ENCODE data around the gene ZFC3H1.
"Not testable (repeated sequence)": the region's sequence is repeated elsewhere in the genome, so short reads cannot be mapped to it uniquely, and the experiment has no call there.

ZFC3H1 gene

GRCh38 chr12:71626098-71626497, 37.5 kb downstream of the ZFC3H1 start:
- peak; percentile 69 for DNase-seq

- DNase-seq, result no peak
These were observed 38.2 kb downstream of the ZFC3H1 start for GRCh38 chr12:71625476-71625875.

- no peak for DNase-seq
These were observed 41.7 kb downstream of the ZFC3H1 start for GRCh38 chr12:71621938-71622337.

GRCh38 chr12:71610031-71610795, 53.4 kb downstream of the ZFC3H1 start:
- peak; percentile 9 for DNase-seq

DNA sequence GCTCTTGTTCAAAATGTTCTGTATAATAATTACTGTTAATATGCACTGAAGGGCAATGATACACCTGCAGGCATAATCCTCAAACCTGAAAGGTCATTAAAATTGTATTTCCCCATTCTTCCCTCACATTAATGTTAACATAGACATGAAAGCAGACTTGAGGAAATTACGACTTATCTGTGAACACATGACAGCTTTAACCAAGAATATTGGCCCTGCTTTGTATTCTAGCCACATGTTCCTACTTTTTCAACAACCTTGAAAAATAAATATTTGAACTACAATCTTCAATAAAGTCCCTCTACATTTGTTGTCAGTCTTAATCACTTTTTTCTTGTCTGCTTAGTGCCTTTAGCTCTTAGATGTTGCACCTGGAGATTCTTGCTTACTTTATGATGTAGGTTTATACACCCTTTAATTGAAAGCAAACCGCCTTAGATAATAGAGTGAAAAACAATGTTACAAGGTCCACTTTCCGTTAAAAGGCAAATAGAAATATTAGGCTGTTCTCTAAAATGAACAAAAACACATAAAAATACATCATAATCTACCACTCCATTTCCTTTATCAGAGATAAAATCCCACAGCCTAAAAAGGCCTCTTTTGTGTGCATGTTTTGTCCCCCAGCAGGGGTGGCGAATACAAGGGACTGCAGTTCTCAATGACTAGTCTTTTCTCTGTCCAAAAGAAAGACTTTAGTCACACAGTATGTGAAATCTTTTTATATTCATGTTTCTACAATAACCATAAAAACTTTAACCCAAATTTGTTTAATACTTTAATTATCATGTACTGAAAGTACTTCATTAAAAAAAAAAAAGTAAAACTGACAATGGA, 55.9 kb downstream of the ZFC3H1 start:
- no peak for DNase-seq

DNA sequence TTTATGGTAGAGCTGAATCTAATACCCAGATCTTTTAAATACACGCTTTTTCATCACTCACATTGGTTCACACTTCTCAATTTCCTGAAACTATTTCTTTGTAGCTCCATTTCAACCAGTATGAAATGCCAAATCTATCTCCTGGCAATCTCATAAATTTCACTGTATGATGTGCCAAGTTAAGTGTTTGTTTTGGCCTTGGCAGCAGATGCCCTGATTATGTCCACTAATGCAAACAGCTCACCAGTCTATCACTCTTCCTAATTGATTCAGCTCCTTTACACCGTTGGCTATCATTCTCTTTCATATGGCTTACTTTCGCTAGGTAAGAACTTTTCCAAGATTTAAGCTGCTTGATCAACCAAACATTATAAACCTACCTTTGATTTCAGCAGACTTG, 58.6 kb downstream of the ZFC3H1 start:
- DNase-seq, result no peak

- DNase-seq, result no peak
These were observed 60.7 kb downstream of the ZFC3H1 start for GRCh38 chr12:71602761-71603577.

- DNase-seq, result no peak
These were observed 62.1 kb downstream of the ZFC3H1 start for GRCh38 chr12:71601546-71601945.

DNA sequence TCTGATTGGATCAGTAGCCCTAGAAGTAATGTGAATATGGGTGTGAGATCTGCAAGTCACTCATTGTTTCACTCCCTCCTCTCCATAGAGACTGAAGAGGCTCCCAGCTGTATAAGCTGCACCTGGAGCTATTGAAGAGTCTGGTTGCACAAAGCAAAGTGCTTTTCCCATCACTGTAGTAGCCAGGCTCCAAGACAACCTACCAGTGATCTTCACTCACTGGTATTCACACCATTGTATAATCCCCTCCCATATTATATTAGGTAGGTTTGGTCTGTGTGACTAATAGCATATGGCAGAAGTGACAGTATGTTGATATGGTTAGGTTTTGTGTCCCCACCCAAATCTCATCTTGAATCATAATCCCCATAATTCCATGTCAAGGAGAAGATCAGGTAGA, 64.4 kb downstream of the ZFC3H1 start:
- no peak for DNase-seq

- no peak for DNase-seq
These were observed 69.3 kb downstream of the ZFC3H1 start for GRCh38 chr12:71594214-71594948.

DNA sequence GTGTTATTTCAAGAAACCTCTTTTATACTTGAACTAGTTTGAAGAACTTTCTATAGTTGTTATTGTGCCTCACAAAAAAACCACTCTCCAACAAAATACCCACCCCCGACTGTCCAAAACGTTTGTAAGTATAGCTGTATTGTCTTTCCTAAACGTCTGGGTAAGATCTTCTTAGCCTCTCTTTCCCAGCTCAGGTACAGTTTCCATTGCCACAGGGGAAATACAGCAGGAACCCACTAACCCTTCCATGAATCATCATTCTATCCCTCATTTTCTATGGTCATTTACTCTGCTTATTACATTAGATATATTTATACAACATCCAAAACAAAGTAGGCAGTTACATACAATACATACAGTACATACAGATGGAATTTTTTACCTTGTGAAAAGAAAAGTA, 70.8 kb downstream of the ZFC3H1 start:
- no peak for DNase-seq

DNA sequence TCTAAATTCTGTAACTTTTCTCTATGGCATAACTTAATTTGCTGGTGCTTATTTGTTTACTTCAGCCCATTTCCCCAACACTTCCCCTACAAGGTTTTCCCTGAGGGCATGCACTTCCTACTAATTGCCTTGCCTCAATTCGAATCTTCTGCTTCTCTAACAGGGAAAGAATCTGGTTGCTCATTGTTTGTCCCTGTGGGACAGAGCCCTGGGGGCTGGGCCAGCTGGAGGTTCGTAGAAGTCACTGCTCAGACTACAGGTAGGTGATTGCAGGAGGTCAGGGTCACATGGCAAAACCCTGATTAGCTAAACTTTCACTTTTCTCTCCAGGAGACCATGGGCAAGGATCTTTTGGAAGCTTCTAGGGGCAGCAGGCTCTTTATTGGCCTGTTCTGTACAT, 72.0 kb downstream of the ZFC3H1 start:
- DNase-seq, result no peak

- no peak for DNase-seq
These were observed 74.2 kb downstream of the ZFC3H1 start for GRCh38 chr12:71589478-71589881.

DNA sequence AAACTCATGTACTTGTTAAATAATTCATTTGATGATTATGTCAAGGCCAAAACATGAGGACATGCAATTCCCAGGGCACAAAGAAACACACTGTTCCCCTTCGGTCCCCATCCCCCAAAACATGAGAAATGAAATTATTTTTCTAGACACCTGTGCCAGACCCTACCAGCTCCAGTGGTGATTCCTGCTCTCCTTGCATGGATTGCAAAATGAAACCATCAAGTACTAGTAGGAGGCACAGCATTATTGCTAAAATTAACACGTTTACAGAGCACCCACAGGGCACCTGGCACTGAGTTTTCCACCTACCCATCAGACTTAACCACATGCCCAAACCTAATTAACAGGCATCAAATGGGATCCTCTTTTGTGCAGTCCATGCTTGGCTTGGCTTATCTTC, 76.6 kb downstream of the ZFC3H1 start:
- no peak for DNase-seq

DNA sequence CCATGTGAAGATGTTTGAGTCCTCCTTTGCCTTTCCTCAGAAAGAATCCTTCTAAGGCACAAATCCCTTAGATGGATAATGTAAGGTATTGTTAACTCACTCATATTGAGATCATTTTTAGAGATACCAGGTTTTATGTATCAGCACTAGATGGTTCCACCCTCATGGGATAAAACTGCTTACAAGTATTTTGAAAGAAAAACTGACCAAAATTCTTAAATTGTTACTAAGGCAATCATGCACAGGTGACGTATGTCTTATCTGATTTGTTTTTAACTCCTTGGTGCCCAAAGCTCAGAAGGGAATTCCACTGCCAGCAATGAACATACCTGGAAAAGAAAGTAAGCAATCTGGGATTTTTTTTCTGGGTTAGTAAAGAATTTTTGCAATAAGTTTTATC, 78.4 kb downstream of the ZFC3H1 start:
- DNase-seq, result no peak

DNA sequence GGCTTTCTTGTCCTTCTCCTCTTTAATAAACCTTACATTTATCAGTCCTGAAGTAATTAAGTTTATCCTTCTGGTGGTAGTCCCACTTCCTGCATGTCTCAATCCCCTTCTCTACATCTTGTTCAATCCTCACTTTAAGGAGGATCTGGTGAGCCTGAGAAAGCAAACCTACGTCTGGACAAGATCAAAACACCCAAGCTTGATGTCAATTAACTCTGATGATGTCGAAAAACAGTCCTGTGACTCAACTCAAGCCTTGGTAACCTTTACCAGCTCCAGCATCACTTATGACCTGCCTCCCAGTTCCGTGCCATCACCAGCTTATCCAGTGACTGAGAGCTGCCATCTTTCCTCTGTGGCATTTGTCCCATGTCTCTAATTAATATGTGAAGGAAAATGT, 79.3 kb downstream of the ZFC3H1 start:
- no peak for DNase-seq

DNA sequence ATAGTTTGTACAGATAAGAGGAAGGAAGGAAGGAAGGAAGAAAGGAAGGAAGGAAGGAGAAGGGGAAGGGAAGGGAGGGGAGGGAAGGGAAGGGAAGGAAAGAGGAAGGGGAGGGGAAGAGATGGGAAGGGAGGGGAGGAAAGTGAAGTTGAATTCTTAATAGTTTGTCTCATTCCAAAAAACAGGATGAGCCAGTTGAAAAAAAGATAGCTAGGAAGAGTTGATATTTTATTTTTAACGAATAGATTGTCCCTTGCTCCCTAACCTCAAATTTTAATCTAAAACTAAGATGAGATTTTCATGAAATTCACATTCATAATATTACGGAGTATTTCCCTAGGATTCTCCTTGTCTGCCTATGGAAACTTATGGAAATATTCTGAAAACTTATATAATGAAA, 80.7 kb downstream of the ZFC3H1 start:
- no peak for DNase-seq

DNA sequence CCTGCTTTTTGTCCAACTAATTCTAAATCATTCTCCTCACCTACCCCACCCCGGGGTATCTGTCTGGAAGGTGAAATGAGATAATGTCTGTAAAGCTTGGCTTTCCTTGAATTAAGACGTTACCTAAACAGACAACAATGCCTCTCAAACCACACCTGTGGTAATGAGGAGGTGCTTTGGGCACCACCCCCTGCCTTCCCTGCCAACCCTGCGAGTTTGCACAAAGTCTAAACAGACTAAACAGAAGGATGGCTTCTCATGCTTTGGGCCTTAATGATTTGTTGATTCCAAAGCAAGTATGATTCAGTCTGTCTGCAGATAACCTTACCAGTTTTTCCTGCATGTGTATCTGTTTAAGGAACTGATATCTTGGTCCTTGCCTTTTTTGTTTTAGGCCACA, 82.4 kb downstream of the ZFC3H1 start:
- DNase-seq, result no peak

GRCh38 chr12:71578694-71579258, 84.9 kb downstream of the ZFC3H1 start:
- no peak for DNase-seq

- DNase-seq, result no peak
These were observed 87.2 kb downstream of the ZFC3H1 start for GRCh38 chr12:71576496-71576895.

- not testable (repeated sequence) for DNase-seq
These were observed 93.8 kb downstream of the ZFC3H1 start for GRCh38 chr12:71569885-71570284.

- DNase-seq, result no peak
These were observed 96.1 kb downstream of the ZFC3H1 start for GRCh38 chr12:71567537-71567936.

All from GF-D8 (cell line).